Lower leg skin (tissue), 4 donors: ENCODE data around the gene PIAS4. TPM values are rescaled to one million over a fixed set of nuclear protein-coding genes. Genes with fewer than 3 reads are reported as not detected.

Experiments used
- DNase-seq, 2 donors: peaks; one replicate each; pipeline ENCODE4 v3.0.0-alpha.2; 2019; ENCODE audit warnings: low spot score in 2 of 2
- H3K4me3 ChIP-seq: fragments of 200-600 bp; sonication (generic); 2 replicates; pipeline ENCODE4 v1.5.1; 2017; ENCODE audit warnings: mild to moderate bottlenecking, low read depth; ENCODE audit not compliant: poor library complexity, severe bottlenecking
- POLR2A ChIP-seq, 2 donors: fragments of 450-650 bp; IDR thresholded peaks; one replicate each; pipeline ENCODE4 v1.6.1; 2016 to 2017; ENCODE audit warnings: antibody characterized with exemption in 2 of 2, mild to moderate bottlenecking in 1 of 2, moderate library complexity in 1 of 2
- WGBS, 2 donors: methylation state at CpG; one replicate each; pipeline ENCODE4 v1.1.5; 2018; 5-methylcytosine and 5-hydroxymethylcytosine counted together
- intact Hi-C: fragments of 100-400 bp; cut with DNase I; formaldehyde crosslinking; loops from one replicate; pipeline ENCODE4 v1.15.0; 2023; ENCODE audit warnings: low total_unique reads
- total RNA-seq, 4 donors: library from RNA; depleted of rRNA; stranded (reverse); fragments of >200 nt; gene quantifications; one replicate each; pipeline ENCODE4 v1.1.0, GENCODE V29; 2016
- TF ChIP-seq, protein P1 (sequence below), 3 donors: fragments of 450-650 bp; IDR thresholded peaks; one replicate each; pipeline ENCODE4 v1.5.1; 2016; ENCODE audit warnings: antibody characterized with exemption in 3 of 3, mild to moderate bottlenecking in 3 of 3, moderate library complexity in 2 of 3

PIAS4 gene
- total RNA-seq, 4 donors from 2014 or later, result 20.8 to 35.1 (median 26.9) TPM

- peak in 1 of 2 donors; percentile 19 for DNase-seq
- peak overlapping the region; percentile 99 for H3K4me3 ChIP-seq
- intact Hi-C loops, result no loop called here
- TF ChIP-seq, protein P1, sequence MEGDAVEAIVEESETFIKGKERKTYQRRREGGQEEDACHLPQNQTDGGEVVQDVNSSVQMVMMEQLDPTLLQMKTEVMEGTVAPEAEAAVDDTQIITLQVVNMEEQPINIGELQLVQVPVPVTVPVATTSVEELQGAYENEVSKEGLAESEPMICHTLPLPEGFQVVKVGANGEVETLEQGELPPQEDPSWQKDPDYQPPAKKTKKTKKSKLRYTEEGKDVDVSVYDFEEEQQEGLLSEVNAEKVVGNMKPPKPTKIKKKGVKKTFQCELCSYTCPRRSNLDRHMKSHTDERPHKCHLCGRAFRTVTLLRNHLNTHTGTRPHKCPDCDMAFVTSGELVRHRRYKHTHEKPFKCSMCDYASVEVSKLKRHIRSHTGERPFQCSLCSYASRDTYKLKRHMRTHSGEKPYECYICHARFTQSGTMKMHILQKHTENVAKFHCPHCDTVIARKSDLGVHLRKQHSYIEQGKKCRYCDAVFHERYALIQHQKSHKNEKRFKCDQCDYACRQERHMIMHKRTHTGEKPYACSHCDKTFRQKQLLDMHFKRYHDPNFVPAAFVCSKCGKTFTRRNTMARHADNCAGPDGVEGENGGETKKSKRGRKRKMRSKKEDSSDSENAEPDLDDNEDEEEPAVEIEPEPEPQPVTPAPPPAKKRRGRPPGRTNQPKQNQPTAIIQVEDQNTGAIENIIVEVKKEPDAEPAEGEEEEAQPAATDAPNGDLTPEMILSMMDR (IDR thresholded peaks at IDR 0.05), result no peak
- TF ChIP-seq POLR2A (IDR thresholded peaks at IDR 0.05), result no peak
- 21 to 26% methylated on average over 11 to 29 of the region's 30 CpGs for WGBS, 2 donors
Measured at GRCh38 chr19:3983936-3984583, 23.5 kb upstream of the PIAS4 start.

GRCh38 chr19:3984584-3984907, 23.0 kb upstream of the PIAS4 start:
- DNase-seq, result peak in 1 of 2 donors; percentile 17
- WGBS, 2 donors, result 1 to 2% methylated on average over 10 of the region's 10 CpGs
- H3K4me3 ChIP-seq, result peak overlapping the region; percentile 99
- intact Hi-C loops, result no loop called here
- TF ChIP-seq, protein P1 (IDR thresholded peaks at IDR 0.05), result no peak
- no peak for TF ChIP-seq POLR2A (IDR thresholded peaks at IDR 0.05)

DNA sequence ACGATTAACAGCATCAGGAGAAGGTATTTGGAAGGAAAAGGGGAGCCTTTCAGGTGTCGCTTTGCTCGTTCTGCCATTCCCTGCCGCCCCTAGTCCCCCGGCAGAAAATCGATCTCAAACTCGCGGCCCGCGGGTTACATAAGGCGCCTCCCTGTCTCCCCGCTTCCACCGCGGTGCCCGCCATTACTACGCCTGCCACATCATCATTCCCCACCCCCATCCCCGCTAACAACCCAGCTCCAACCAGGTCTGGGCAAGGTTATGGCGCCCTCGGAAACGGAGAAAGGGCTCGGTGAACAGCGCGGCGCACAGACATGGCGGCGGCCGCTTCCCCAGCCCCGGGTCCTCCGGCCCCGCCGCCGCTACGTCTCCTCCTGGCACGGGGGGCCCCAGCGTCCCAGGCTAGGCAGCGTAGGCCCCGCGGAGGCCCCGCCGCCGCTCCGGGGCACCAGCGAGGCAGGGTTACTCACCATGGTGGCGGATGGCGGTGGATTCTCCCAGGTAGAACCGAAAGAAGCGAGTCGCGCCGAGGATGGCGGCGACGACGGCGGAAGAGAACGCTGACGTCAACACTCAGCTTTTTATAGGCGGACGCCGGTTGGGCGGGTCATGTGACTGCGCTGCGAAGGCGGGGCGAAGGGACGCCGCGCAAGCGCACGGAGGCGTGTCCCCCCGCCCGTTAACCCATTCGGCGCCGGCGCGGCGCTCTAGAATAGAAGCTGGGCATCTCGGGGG, 22.5 kb upstream of the PIAS4 start, which contains the start of gene EEF2:
Gene EEF2 (minus strand): TSS at position 556 of the 735 bp plus-strand sequence. CDS start 83 bp downstream, at position 473.
- DNase-seq, result peak; percentile 82 to 98
- WGBS, 2 donors, result 0 to 1% methylated on average over 61 to 62 of the region's 80 CpGs
- TF ChIP-seq, protein P1 (IDR thresholded peaks at IDR 0.05), result peak in 1 of 3 donors; percentile 41
- peak in 1 of 2 donors; percentile 98 for TF ChIP-seq POLR2A (IDR thresholded peaks at IDR 0.05)
- H3K4me3 ChIP-seq, result peak within 1 kb of the TSS; percentile 99
- intact Hi-C loops, result no loop called here

GRCh38 chr19:3985643-3986259, 21.8 kb upstream of the PIAS4 start:
- intact Hi-C loops, result no loop called here
- TF ChIP-seq, protein P1 (IDR thresholded peaks at IDR 0.05), result no peak
- no peak for TF ChIP-seq POLR2A (IDR thresholded peaks at IDR 0.05)
- peak in 1 of 2 donors; percentile 15 for DNase-seq
- WGBS, 2 donors, result 2 to 3% methylated on average over 17 to 19 of the region's 19 CpGs
- H3K4me3 ChIP-seq, result no peak overlapping the region

- H3K4me3 ChIP-seq, result no peak overlapping the region
- TF ChIP-seq POLR2A (IDR thresholded peaks at IDR 0.05), result no peak
- TF ChIP-seq, protein P1 (IDR thresholded peaks at IDR 0.05), result no peak
- WGBS, 2 donors, result 2% methylated on average over 21 of the region's 21 CpGs
- intact Hi-C loops, result no loop called here
- DNase-seq, result no peak
Measured at GRCh38 chr19:3986260-3987041, 21.1 kb upstream of the PIAS4 start.
